Stimulated activated CD8-positive, alpha-beta memory T cell treated with anti-CD3 and anti-CD28 coated beads, Interleukin-4, amount 100 ng/mL, for 48 hours (primary cell): Measurements from ENCODE around the gene BABAM1.
"Not testable (repeated sequence)": the region's sequence is repeated elsewhere in the genome, so short reads cannot be mapped to it uniquely, and the experiment has no call there.

Source experiments
- DNase-seq: peaks from one replicate; pipeline ENCODE4 v3.0.0-alpha.2; 2020

The BABAM1 gene

DNA sequence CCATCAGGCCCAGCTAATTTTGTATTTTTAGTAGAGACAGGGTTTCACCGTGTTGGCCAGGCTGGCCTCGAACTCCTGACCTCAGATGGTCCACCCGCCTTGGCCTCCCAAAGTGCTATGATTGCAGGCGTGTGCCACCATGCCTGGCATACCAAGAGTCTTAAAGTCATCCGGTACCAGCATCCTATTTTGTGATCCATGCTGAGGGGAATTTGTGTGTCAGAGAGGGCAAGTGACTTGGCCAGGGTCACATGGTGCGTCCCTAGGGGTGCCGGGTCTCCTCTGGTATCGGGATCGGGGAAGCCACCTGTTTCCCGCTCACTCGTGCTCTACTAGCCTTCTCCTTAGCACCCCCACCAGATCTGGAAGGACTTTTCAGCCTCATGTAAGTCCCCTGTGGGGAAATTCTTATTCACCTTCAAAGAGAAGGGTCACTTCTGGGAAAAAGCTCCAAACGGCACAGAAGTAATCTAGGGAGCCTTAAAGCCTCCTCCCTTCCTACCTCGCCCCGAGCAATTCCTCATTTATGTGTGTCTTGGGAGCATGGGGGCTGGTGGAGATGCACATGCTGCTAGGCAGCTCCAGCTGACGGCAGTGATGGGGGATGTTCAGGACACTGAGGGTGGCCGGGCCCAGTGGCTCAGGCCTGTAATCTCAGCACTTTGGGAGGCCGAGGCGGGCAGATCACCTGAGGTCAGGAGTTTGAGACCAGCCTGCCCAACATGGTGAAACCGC is 8.4 kb downstream of the BABAM1 start:
- DNase-seq: no peak

DNA sequence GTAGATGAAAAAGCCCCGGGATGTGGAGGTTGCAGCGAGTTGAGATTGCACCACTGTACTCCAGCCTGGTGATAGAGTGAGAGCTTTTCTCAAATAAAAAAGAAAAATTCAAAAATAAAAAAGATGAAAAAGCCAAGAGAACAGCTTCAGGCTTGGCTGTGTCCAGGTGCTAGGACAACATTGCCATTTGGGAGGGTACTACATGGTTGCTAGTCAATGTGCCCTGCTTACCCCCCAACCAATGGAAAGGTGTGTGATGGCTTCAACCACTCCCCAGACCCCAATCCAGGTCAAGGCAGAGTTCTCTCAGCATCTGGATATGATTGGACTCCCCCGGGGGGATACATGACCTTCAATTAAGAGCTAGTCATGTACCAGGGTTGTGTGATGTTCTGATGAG is 12.2 kb downstream of the BABAM1 start:
- no peak for DNase-seq

DNA sequence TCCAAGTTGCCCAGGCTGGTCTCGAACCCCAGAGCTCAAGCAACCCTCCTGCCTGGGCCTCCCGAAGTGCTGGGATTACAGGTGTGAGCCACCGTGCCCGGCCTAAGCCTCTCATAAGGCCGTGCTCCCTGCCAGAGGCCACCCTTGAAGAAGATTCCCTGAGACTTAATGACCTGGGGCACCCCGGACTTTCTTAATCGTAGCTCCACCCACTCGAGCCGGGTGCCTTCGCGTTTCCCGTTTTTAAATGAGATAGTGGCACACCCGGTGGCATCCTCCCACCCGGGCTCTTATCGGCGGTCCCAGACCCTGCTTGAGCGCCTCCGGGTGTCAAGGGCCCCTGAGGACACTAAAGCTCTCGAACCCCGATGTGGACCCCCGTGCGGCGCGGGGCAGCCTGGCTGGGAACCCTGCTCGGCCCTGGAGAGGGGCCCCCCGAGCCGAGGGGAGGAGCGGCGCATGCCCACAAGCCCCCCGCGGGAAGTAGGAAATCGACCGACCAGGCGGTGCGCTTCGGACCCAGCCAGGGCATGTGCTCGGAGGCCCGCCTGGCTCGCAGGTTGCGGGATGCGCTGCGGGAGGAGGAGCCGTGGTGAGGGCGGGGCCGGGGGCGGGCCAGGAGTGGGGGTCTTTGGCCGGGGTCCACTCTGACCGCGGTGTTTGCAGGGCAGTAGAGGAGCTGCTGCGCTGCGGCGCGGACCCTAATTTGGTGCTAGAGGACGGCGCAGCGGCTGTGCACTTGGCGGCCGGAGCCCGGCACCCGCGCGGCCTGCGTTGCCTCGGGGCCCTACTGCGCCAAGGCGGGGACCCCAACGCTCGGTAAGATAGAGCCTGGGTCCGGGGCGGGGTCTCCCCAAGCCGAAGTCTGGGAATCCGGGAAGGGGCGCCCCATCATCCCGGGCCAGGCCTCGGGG is 14.4 kb downstream of the BABAM1 start, which contains the start of gene ANKLE1:
Gene ANKLE1, plus strand, starts transcription at position 511 of the 914 bp plus-strand sequence. Its CDS starts 20 bp downstream, at position 531.
- DNase-seq: peak; percentile 78

DNA sequence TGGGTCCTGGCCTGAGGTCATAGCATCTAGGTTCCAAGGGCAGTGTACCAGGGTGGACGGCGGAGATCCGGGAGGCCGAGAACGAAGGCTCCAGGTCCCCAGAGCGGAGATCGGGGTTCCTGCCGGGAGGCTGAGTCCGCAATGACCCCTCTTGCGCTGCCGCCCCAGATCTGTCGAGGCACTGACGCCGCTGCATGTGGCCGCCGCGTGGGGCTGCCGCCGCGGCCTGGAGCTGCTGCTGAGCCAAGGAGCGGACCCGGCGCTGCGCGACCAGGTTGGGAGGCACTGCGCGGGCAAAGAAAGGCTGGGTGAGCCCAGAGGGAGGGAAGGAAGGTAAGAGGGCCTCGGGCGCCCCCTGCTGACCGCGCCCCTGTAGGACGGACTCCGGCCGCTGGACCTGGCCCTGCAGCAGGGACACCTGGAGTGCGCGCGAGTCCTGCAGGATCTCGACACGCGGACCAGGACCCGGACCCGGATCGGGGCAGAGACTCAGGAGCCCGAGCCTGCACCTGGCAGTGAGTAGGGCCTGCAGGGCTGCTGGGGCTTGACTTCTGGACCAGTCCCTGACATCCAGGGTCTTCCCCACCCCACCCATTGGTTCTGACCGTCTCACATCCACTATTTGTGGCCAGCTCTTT is 15.4 kb downstream of the BABAM1 start:
- peak; percentile 91 for DNase-seq

DNA sequence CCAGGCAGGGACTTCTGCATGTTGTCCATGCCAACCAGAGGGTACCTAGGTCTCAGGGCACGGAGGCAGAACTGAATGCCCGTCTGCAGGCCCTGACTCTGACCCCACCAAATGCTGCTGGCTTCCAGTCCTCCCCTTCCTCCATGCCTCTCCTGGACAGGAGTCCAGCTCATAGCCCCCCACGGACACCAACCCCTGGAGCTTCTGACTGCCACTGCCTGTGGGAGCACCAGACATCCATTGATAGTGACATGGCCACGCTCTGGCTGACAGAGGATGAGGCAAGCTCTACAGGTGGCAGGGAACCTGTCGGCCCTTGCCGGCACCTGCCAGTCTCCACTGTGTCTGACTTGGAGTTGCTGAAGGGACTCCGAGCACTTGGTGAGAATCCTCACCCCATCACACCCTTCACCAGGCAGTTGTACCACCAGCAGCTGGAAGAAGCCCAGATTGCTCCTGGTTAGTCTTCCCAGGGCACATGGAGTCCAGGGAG is 16.3 kb downstream of the BABAM1 start:
- DNase-seq: no peak

DNA sequence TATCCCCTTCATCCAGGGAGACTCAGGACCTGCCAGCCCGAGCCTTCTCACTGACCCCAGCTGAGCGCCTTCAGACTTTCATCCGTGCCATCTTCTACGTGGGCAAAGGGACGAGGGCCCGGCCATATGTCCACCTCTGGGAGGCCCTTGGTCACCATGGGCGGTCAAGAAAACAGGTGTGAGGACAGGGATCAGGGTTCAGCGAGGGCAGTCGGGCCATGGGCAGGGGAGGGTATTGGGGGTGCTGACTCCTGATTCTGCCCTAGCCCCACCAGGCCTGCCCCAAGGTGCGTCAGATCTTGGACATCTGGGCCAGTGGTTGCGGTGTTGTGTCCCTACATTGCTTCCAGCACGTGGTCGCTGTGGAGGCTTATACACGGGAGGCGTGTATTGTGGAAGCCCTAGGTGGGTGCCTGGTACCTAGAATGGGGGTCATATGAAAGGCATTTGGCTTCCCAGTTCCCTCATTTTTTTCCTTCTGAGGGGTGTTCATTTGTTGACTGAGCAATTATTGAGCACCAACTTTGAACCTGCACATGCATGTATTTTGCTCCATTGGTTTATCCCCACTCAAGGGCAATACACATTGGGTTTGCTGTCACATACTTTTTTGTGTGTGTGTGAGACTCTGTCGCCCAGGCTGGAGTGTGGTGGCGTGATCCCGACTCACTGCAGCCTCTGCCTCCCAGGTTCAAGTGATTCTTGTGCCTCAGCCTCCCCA is 18.3 kb downstream of the BABAM1 start:
- DNase-seq: no peak

DNA sequence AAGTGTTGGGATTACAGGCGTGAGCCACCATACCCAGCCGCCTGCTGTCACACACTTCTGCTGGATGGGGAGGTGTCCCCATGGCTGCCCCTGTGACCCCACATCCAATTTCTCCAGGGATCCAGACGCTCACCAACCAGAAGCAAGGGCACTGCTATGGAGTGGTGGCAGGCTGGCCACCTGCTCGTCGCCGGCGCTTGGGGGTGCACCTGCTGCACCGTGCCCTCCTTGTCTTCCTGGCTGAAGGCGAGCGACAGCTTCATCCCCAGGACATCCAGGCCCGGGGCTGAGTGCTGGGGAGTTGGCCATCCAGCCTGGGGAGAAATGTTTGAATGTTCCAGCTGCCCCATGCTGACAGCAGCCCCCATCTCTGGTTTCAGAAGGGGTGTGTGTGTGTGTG is 19.0 kb downstream of the BABAM1 start:
- DNase-seq: no peak

DNA sequence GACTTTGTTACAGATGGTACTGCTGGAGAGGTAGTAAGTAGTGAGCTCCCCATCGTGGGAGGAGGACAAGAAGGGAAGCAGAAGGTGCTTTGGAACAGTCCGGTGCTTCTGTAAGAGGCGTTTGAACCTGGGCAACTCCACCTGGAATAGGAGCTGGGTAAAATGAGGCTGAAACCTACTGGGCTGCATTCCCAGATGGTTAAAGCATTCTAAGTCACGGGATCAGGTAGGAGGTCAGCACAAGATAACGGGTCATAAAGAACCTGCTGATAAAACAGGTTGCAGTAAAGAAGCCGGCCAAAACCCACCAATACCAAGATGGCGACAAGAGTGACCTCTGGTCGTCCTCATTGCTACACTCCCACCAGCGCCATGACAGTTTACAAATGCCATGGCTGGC is 19.5 kb downstream of the BABAM1 start:
- no peak for DNase-seq

DNA sequence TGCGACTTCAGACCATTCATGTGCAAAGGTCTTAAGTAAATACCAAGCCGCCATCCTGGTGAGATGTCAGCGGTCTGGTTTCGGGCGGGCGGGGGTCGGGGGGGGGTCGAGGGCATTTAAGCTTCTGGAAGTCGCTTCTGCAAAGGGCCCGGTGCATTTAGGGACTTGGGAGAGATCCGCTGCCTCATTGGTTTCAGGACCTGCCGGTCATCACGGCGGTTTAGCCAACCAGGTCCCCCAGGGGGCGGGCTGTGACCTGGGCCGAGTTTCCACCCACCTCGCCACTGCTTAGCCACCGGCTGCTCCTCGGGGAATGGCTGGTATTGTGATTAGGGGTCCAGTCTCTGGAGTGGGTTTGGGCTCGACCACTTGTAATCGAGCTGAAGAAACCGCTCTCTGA is 22.2 kb downstream of the BABAM1 start:
- peak; percentile 80 for DNase-seq

DNA sequence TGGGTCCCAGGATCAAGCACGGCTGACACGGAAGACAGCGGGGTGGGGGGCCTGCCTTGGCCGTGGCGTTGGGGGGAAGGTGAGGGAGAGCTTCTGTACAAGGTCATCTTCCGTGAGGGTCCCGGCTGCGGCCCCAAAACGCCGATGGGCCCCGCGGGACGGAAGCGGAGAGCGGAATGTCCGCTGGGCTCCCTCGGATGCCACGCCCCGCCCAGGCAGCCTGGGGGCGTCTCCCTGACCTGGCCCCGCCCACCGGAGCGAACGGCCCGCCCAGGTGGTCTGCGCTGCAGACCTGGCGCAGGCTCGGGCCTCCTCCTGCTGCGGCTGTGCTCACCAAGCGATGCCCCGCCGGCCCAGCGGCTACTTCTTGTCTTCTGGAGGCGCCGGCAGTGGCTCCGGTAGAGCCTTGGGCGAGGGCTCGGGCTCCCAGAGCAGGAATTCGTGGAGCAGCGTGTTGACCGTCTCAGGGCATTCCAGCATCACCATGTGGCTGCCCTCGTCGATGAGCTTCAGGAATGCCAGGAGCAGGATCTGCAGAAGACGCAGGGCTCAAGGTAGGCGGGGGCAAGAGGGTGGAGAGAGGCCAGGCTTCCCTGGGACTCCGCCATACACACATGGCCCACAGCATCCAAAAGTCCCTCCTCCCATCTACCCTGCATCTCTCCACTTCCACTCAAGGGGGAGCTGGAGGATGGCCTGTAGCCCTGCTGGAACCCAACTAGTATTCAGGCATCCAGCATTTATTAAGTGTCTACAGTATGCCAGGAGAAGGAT is 25.2 kb downstream of the BABAM1 start:
- peak; percentile 93 for DNase-seq

DNA sequence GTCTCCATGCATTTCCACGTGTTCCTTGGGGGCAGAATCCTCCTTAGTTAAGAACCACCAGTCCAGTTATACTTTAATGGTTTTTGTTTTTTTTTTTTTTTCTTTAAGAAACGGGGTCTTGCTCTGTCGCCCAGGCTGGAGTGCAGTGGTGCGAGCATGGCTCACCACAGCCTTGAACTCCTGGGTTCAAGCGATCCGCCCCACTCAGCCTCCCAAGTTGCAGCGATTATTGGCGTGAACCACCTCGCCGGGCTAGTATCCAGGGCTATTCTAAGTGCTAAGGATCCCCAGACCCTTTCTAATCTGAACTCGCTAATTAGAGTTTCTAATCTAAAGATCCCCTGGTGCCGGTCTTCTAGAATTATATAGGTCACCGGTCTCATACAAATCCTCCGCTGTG is 26.4 kb downstream of the BABAM1 start:
- DNase-seq: no peak

DNA sequence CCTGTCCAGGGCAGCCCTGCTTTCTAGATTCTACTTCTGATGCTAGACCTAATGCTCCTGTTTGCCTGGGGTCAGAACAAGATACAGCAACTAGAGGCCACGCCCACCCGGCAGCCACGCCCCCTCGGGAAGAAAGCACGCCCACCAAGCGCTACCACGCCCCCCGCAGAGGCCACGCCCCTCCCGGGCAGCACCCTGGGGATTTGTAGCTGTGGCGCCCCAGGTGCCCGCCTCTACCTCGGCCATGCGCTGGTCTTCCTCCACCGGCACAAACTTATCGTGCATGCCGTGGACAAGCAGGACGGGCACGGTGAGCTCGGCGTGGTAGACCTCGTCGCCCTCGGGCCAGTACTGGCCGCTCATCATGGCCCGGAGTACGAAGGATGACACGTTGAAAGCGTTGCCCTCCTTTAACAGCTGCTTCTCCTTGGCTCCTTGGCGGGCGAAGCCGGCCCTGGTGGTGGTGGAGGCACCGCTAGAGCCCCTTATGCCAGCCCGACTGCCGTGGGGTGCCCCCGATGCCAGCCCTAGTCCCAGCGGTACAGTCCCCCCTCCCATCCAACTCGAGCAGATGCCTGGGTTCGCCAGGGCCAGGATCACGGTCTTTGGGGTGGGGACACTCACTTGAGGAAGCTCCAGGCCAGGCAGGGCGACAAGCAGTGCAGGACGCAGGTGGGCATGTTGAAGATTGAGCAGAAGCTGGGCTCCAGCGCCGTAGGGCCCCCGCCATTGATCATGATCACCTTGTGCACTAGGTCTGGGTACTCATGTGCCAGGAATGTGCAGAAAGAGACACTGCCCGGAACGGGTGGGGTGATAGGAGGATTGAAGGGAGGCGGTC is 27.0 kb downstream of the BABAM1 start:
- peak; percentile 87 for DNase-seq

DNA sequence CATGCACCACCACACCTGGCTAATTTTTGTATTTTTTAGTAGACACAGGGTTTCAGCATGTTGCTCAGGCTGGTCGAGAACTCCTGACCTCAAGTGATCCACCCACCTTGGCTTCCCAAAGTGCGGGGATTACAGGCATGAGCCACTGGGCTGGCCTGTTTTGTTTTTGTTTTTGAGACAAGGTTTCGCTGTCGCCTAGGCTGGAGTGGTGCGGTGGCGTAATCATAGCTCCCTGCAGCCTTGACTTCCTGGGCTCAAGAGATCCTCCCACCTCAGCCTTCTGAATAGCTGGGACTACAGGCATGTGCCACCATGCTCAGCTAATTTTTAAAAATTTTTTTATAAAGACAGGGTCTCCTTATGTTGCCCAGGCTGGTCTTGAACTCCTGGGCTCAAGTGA is 28.3 kb downstream of the BABAM1 start:
- not testable (repeated sequence) for DNase-seq

DNA sequence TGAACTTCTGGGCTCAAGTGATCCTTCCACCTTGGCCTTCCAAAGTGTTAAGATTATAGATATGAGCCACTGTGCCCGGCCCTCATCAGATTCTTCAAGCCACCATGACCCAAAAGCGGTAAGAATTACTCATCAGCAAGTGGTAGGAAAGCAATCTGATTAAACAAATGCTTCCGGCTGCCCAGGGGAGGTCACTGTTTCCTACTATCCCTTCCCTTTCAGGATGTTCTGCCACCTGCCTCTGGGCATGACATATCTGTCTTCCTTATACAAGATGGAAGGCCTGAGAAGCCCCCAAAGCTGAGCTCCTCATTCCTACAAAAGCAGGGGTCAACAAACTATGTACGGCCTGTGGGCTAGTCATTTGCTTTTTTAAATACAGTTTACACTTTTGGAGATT is 29.0 kb downstream of the BABAM1 start:
- DNase-seq: no peak

DNA sequence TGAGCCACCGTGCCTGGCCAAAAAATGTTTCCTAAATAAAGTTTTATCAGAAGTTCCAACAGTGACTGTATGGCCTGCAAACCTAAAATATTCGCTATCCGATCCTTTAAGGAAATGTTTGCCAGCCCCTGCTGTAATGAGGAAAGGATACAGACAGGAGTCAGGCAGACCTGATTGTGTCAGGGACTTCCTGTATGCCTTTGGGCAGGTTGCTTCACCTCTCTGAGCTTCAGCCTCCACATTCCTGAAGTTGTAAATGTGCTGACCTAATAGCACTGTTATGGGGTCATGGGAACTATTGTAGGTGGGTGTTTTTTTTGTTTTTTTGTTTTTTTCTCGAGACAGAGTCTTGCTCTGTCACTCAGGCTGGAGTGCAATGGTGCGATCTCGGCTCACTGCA is 29.7 kb downstream of the BABAM1 start:
- no peak for DNase-seq

DNA sequence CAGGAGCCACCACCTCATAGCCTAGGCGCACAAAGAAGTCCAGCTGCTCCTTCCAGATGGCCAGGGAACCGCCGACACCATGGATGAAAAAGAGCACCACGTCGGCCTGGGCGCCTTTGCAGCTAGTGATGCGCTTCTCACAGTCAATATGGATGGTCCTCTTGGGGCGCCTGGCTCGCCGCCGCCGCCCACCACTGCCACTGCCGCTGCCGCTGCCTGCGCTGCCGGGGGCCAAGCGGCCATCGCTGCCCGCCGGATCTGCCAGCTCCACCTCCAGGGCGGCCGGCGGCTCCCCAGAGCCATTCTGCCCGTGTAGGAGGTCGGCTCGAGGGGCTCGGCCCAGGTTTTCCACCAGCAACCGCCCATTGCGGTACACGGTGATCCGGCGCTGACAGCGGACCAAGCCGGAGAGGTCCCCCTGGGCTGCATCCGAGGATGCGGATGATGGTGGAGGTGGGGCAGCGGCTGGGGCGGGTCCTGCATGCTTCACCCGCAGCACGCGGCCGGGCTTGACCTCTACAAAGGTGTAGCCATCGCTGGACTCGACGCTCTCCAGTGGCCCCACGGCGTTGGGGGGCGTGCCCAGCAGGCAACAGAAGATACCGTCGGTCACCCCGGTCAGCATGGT is 33.9 kb downstream of the BABAM1 start:
- DNase-seq: no peak

DNA sequence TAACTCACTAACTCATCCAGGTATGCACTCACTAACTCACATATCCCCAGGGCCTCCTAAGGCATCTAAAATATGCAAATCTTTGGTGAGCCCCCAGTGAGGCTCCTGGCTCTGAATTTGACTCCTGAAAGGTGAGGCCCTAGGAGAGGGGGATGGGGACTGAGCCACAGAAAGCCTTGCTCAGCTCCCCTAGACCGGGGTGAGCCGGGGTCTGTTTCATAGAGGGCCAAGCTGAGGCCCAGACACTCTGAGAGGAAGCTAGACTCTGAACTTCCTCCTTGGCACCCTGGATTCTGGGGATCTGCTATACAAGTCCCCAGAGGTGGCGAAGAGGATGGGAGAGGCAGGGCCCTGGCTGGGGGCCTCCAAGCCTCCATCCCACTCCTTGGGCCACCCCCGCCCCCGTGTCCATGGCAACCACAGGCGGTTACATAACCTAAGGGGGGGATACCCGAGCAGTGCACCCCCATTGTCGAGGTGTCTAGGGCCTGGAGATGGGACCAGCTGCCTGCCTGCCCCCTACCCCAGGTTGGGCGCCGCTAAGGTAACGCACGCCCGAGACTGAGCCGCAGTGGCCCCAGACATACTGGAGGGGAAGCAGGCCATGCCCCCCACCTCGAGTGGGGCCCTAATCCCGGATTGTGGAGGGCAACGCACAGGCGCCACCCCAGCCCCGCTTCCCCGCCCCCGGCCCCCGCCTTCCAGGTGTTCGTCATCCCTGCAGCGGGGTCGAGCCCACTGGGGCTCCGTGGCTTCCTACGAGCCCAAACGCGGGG is 35.3 kb downstream of the BABAM1 start:
- DNase-seq: no peak

DNA sequence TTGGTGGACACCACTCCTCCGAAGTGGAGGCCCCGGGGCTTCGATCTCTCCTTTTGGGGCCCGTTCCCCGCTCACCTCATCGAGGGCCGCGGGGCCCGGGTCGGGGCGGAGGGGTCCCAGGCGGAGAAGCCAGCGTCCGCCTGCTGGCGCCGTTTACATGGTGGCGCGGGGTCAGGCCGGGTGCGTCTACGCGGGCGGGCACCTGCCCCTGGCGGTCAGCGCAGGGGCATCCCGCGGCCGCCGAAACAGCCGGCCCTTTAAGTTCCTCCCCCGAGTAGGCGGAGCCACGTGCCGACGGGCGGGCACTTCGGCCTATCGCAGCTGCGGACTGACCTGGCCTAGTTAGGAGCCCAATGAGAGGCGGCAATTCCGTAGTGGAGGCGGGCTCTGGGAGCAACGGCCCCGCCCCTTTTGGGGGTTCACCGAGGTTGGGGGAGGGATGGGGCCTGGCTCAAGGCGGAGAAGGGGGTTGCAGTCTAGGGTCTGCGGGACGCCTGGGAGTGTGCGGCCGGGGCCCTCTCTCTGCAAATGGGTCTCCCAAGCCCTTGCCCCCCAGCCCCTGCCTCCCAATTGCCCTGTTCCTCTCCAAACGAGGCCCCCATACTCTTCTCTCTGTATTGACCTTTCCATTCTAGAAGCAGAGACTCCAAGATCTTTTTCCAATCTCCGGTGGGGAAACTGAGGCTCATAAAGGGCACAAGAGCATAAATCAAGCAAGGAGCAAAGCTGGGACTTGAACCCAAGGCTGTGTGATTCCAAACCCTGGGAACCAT is 36.1 kb downstream of the BABAM1 start, which contains the start of gene ABHD8:
Gene ABHD8, minus strand, starts transcription at position 259 of the 773 bp plus-strand sequence. CDS start 1,809 bp downstream, outside the sequence.
- DNase-seq: peak; percentile 97

DNA sequence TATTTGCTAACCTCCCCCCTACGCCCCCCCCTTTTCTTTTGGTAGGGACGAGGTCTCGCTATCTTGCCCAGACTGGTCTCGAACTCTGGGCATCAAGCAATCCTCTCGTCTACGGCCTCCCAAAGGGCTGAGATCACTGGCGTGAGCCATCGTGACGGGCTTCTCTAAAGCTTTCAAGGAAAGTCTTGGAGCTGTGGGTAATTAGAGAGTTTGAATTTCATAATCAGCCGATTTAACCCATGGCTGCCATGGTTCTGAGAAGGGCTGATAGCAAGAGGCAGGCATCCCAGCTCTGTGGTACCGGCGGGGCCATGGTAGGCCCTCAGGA is 36.7 kb downstream of the BABAM1 start:
- no peak for DNase-seq
